Muscle layer of duodenum (tissue), 2 donors: ENCODE measurements around the gene SIVA1.

ENCODE experiments used
- H3K27ac ChIP-seq: one replicate; pipeline ENCODE4 v1.7.0; 2013; ENCODE audit warnings: mild to moderate bottlenecking, low read length
- H3K27me3 ChIP-seq: one replicate; pipeline ENCODE4 v1.7.0; 2013; ENCODE audit warnings: low read depth, mild to moderate bottlenecking, control low read depth, low read length
- H3K36me3 ChIP-seq, 2 donors: one replicate each; pipeline ENCODE4 v1.7.0; 2013; ENCODE audit warnings: low read length in 2 of 2, control low read depth in 1 of 2, mild to moderate bottlenecking in 1 of 2; ENCODE audit not compliant: insufficient read depth in 2 of 2, control insufficient read depth in 1 of 2
- H3K4me1 ChIP-seq, 2 donors: one replicate each; pipeline ENCODE4 v1.7.0; 2013; ENCODE audit warnings: low read length in 2 of 2, mild to moderate bottlenecking in 2 of 2, control low read depth in 1 of 2, moderate library complexity in 1 of 2; ENCODE audit not compliant: insufficient read depth in 2 of 2, control insufficient read depth in 1 of 2
- H3K4me3 ChIP-seq, 2 donors: one replicate each; pipeline ENCODE4 v1.7.0; 2013; ENCODE audit warnings: low read length in 2 of 2, low read depth in 1 of 2, mild to moderate bottlenecking in 1 of 2
- H3K9me3 ChIP-seq, 2 donors: one replicate each; pipeline ENCODE4 v1.7.0; 2013; ENCODE audit warnings: low read length in 2 of 2, control low read depth in 1 of 2, mild to moderate bottlenecking in 1 of 2; ENCODE audit not compliant: control insufficient read depth in 1 of 2
- donor health status: healthy.

The SIVA1 gene

DNA sequence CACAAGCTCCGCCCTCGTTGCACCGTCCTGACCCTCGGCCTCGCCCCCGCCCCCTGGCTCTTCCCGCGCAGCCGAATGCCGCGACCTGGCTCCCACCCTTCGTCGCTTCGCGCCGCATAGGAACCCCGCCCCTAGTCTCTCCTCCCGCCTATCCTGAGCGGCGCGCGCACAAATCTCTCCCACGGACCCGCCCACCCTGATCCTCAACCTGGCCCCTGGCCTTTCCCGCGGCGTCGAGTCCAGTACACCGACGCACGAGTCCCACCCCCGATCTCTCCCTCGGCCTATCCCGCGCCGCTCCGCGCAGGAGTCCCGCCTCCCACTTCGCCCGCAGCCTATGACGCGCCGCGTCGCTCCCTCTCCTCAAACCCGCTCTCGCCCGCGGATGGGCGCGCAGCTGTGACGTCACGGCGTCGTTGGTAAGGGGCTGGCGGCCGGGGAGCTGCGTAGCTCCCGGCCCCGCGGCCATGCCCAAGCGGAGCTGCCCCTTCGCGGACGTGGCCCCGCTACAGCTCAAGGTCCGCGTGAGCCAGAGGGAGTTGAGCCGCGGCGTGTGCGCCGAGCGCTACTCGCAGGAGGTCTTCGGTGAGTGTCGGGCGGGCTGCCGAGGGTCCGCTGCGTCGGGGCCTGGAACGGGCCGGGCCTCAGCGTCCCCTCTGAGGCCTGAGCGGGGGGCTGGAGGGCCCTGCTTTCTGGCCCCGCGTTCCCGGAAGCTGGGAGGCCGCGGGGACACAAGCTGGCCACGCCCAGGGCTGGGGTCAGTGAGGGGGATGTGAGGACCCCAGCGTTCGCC lies at the start of gene SIVA1:
Gene SIVA1, plus strand, starts transcription at position 413 of the 793 bp plus-strand sequence. Its CDS starts 55 bp downstream, at position 468.
- Histone ChIP-seq H3K36me3 (peaks cover 22 to 31% of the 10 kb centered on the region in 2 donors), H3K4me3 (peak within 1 kb of the TSS; percentile 79 to 98), H3K4me1 (peaks cover 25 to 36% of the 10 kb centered on the region in 2 donors), H3K27me3 (no peaks in the 10 kb centered on the region), H3K9me3 (no peaks in the 10 kb centered on the region), H3K27ac (peak within 1 kb of the TSS; percentile 69)

- no peak overlapping the region for H3K4me3 ChIP-seq
- no peaks in the 10 kb centered on the region for H3K27me3 ChIP-seq
- H3K27ac ChIP-seq: no peak overlapping the region
- peaks cover 0 to 35% of the 10 kb centered on the region in 2 donors for H3K36me3 ChIP-seq
- no peaks in the 10 kb centered on the region for H3K9me3 ChIP-seq
- peaks cover 0 to 28% of the 10 kb centered on the region in 2 donors for H3K4me1 ChIP-seq
Observed at GRCh38 chr14:104703269-104703668, 49.7 kb upstream of the SIVA1 start.

DNA sequence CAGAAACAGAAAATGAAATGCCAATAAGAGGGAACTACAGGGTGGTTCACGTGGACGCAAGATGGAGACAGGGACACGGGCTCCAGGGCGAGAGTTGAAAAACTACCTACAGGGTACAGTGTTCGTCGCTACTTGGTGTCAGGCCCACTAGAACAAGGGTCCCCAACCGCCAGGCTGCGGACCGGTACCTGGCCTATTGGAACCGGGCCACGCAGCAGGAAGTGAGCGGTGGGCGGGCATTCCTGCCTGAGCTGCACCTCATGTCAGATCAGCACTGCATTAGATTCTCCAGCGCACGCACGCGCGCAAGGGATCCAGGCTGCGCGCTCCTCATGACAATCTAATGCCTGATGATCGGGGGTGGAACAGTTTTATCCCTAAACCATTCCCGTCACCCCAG lies 48.7 kb upstream of the SIVA1 start:
- H3K27ac ChIP-seq: no peak overlapping the region
- H3K36me3 ChIP-seq: peaks cover 0 to 35% of the 10 kb centered on the region in 2 donors
- H3K9me3 ChIP-seq: no peaks in the 10 kb centered on the region
- H3K27me3 ChIP-seq: no peaks in the 10 kb centered on the region
- H3K4me1 ChIP-seq: peaks cover 0 to 21% of the 10 kb centered on the region in 2 donors
- H3K4me3 ChIP-seq: no peak overlapping the region

- Histone ChIP-seq H3K4me1 (peaks cover 0 to 9% of the 10 kb centered on the region in 2 donors), H3K9me3 (no peaks in the 10 kb centered on the region), H3K27me3 (no peaks in the 10 kb centered on the region), H3K36me3 (peaks cover 0 to 44% of the 10 kb centered on the region in 2 donors), H3K4me3 (no peak overlapping the region), H3K27ac (no peak overlapping the region)
Observed at GRCh38 chr14:104705340-104706047, 47.5 kb upstream of the SIVA1 start.

GRCh38 chr14:104706733-104707607 lies 46.0 kb upstream of the SIVA1 start:
- H3K36me3 ChIP-seq: peaks cover 5 to 48% of the 10 kb centered on the region in 2 donors
- H3K27ac ChIP-seq: no peak overlapping the region
- H3K4me1 ChIP-seq: peaks cover 0 to 7% of the 10 kb centered on the region in 2 donors
- no peaks in the 10 kb centered on the region for H3K27me3 ChIP-seq
- no peak overlapping the region for H3K4me3 ChIP-seq
- H3K9me3 ChIP-seq: no peaks in the 10 kb centered on the region

GRCh38 chr14:104707608-104708595 lies 45.0 kb upstream of the SIVA1 start:
- Histone ChIP-seq H3K27ac (no peak overlapping the region), H3K27me3 (no peaks in the 10 kb centered on the region), H3K4me3 (no peak overlapping the region), H3K36me3 (peaks cover 5 to 50% of the 10 kb centered on the region in 2 donors), H3K9me3 (no peaks in the 10 kb centered on the region), H3K4me1 (peaks cover 0 to 7% of the 10 kb centered on the region in 2 donors)

GRCh38 chr14:104708606-104709268 lies 44.2 kb upstream of the SIVA1 start:
- Histone ChIP-seq H3K4me3 (no peak overlapping the region), H3K27me3 (no peaks in the 10 kb centered on the region), H3K27ac (no peak overlapping the region), H3K4me1 (peaks cover 0 to 7% of the 10 kb centered on the region in 2 donors), H3K9me3 (no peaks in the 10 kb centered on the region), H3K36me3 (peaks cover 6 to 49% of the 10 kb centered on the region in 2 donors)

DNA sequence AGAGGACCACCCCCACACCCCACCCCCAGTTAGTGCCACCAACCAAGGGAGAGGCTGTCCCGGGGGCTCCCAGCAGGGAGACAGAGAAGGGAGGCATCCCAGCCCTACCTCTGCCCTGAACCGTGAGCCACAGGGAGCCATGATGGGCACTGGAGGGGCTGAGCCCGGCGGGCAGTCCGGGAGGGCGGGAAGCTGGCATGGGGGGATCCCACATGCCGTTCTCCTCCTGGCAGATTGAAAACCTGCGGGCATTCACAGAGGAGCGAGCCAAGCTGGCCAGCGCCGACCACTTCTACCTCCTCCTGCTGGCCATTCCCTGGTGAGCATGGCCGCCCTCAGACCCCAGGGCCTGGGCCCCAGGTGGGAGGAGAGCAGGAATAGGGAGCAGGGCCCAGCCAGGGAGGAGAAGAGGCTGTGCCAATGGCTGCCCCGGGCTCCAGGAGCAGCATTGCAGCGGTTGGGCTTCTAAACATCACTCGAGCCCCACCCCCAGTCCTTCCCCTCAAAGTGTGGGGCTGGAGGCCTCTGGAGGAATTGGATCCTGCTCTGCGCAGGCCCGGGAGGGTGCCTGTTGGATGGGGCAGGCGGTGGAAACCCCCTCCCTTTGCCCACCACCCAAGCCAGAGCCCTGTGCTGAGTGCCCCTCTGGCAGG lies 43.4 kb upstream of the SIVA1 start:
- H3K9me3 ChIP-seq: no peaks in the 10 kb centered on the region
- H3K27ac ChIP-seq: no peak overlapping the region
- H3K4me1 ChIP-seq: peaks cover 0 to 7% of the 10 kb centered on the region in 2 donors
- H3K4me3 ChIP-seq: no peak overlapping the region
- no peaks in the 10 kb centered on the region for H3K27me3 ChIP-seq
- peaks cover 11 to 49% of the 10 kb centered on the region in 2 donors for H3K36me3 ChIP-seq

DNA sequence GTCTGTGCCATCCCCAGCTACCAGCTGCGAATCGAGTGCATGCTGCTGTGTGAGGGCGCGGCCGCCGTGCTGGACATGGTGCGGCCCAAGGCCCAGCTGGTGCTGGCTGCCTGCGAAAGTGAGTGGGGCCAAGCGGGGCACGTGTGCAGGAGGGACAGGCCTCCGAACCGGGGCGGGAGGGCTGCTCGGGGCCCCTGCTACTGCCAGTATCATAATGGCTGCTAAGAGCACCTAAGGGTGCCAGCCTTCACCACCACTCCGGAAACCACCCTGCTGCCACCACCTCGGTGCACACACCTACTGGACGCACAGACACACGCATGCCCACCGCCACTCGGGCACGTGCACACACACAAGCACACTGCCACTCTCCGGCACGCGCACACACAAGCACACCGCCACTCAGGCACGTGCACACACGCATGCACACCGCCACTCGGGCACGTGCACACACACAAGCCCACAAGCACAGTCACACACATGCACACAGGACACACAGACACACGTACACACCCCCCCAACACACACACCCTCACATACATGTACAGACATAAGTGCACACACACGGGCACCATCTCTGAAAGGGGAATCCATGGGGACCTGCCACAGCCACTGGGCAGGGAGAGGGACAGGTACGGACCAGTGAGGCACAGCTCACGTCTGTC lies 42.7 kb upstream of the SIVA1 start:
- Histone ChIP-seq H3K36me3 (peaks cover 11 to 55% of the 10 kb centered on the region in 2 donors), H3K4me1 (peaks cover 0 to 7% of the 10 kb centered on the region in 2 donors), H3K9me3 (no peaks in the 10 kb centered on the region), H3K27me3 (no peaks in the 10 kb centered on the region), H3K4me3 (no peak overlapping the region), H3K27ac (no peak overlapping the region)
